Measurements from ENCODE around the gene HDDC2. TPM values are rescaled to one million over a fixed set of nuclear protein-coding genes. Genes with fewer than 3 reads are reported as not detected.
A peak's percentile ranks its signal among the peaks of the same experiment; 100 is the strongest.

Gene HDDC2
- total RNA-seq, 1 experiment from 2014 or later = 69.8 TPM

DNA sequence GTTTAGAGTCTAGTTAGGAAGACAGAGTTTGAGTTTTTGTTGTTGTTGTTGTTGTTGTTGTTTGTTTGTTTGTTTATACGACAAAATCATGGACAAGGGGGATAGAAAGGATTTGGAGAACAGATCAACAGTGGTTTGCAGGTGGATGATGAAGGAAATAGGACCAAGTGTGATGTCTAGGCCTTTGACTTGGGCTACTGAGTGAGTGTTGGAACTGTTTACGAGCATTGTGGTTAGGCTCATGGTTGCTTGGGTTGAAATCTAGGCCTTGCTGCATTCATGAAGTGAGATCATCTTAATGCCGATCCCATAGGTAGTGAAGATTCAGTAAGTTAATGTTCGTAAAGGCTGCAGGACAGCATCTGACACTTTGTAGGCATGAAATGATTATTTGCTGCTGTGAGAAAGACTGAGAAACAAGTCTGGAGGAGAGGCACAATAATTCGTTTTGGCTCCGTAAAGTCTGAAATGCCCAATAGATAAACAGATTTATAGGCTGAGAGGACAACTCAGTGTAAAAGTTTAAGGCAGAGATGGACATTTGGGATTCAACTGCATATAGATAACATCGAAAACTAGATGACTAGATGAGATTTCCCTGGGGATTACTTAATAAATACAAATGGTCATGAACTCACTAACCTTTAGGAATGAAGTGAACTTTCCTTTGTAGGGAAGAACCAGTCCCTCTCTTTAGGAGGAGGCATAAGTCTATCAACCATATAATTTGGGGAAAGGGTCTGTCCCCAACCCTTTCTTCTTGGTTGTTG is 70.0 kb downstream of the HDDC2 start (continued):
- TF ChIP-seq SMAD3 (CRISPR knock-in tag; IDR thresholded peaks at IDR 0.05; ENCODE audit: borderline replicate concordance) = no peak
- no peak for TF ChIP-seq TP53 (CRISPR knock-in tag; IDR thresholded peaks at IDR 0.05)

GRCh38 chr6:125231133-125231532 is 70.6 kb downstream of the HDDC2 start:
- H3K27me3 Mint-ChIP-seq (ENCODE audit: low read depth) = no peaks in the 10 kb centered on the region
- H3K27ac Mint-ChIP-seq = no peak overlapping the region
- peaks cover 13% of the 10 kb centered on the region for H3K4me1 Mint-ChIP-seq
- ChIA-PET POLR2A (no interaction called here), CTCF (no interaction called here)
- H3K36me3 Mint-ChIP-seq = no peaks in the 10 kb centered on the region
- H3K4me3 Mint-ChIP-seq = no peak overlapping the region
- no peak for DNase-seq (ENCODE audit: low spot score)
- peak; percentile 43 for ATAC-seq
- no peaks in the 10 kb centered on the region for H3K9me3 Mint-ChIP-seq
- no peak for TF ChIP-seq MYBL2 (CRISPR knock-in tag; IDR thresholded peaks at IDR 0.05)
- TF ChIP-seq ZNF121 (CRISPR knock-in tag; IDR thresholded peaks at IDR 0.05) = no peak
- TF ChIP-seq ZNF396 (CRISPR knock-in tag; IDR thresholded peaks at IDR 0.05; ENCODE audit: borderline replicate concordance) = no peak
- no peak for TF ChIP-seq EMX1 (CRISPR knock-in tag; IDR thresholded peaks at IDR 0.05)
- TF ChIP-seq ZBTB21 (CRISPR knock-in tag; IDR thresholded peaks at IDR 0.05; ENCODE audit: borderline replicate concordance) = no peak
- TF ChIP-seq ATF3 (CRISPR knock-in tag; conservative IDR thresholded peaks at IDR 0.05) = no peak
- TF ChIP-seq OVOL2 (CRISPR knock-in tag; IDR thresholded peaks at IDR 0.05; ENCODE audit: borderline replicate concordance) = no peak
- no peak for TF ChIP-seq CBFB (CRISPR knock-in tag; IDR thresholded peaks at IDR 0.05; ENCODE audit: low read depth)
- TF ChIP-seq, protein P1, sequence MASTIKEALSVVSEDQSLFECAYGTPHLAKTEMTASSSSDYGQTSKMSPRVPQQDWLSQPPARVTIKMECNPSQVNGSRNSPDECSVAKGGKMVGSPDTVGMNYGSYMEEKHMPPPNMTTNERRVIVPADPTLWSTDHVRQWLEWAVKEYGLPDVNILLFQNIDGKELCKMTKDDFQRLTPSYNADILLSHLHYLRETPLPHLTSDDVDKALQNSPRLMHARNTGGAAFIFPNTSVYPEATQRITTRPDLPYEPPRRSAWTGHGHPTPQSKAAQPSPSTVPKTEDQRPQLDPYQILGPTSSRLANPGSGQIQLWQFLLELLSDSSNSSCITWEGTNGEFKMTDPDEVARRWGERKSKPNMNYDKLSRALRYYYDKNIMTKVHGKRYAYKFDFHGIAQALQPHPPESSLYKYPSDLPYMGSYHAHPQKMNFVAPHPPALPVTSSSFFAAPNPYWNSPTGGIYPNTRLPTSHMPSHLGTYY (CRISPR knock-in tag; IDR thresholded peaks at IDR 0.05) = no peak
- TF ChIP-seq TEAD1 (CRISPR knock-in tag; IDR thresholded peaks at IDR 0.05) = no peak
- TF ChIP-seq, protein P2, sequence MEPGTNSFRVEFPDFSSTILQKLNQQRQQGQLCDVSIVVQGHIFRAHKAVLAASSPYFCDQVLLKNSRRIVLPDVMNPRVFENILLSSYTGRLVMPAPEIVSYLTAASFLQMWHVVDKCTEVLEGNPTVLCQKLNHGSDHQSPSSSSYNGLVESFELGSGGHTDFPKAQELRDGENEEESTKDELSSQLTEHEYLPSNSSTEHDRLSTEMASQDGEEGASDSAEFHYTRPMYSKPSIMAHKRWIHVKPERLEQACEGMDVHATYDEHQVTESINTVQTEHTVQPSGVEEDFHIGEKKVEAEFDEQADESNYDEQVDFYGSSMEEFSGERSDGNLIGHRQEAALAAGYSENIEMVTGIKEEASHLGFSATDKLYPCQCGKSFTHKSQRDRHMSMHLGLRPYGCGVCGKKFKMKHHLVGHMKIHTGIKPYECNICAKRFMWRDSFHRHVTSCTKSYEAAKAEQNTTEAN (CRISPR knock-in tag; IDR thresholded peaks at IDR 0.05) = no peak
- TF ChIP-seq FOXK1 (CRISPR knock-in tag; IDR thresholded peaks at IDR 0.05) = no peak
- no peak for TF ChIP-seq CTCF (IDR thresholded peaks at IDR 0.05)
- no peak for TF ChIP-seq ZNF263 (CRISPR knock-in tag; IDR thresholded peaks at IDR 0.05; ENCODE audit: low read depth)

GRCh38 chr6:125230674-125231073 is 71.1 kb downstream of the HDDC2 start:
- no peak for DNase-seq (ENCODE audit: low spot score)
- H3K27ac Mint-ChIP-seq = no peak overlapping the region
- no peaks in the 10 kb centered on the region for H3K36me3 Mint-ChIP-seq
- ChIA-PET CTCF (no interaction called here), POLR2A (interaction anchor here (0.5 kb wide), 1 partner anchor 28 kb away, joined by 4 read pairs; no protein-coding TSS in a partner anchor)
- ATAC-seq = no peak
- peaks cover 13% of the 10 kb centered on the region for H3K4me1 Mint-ChIP-seq
- no peaks in the 10 kb centered on the region for H3K9me3 Mint-ChIP-seq
- no peak overlapping the region for H3K4me3 Mint-ChIP-seq
- H3K27me3 Mint-ChIP-seq (ENCODE audit: low read depth) = no peaks in the 10 kb centered on the region
- no peak for TF ChIP-seq TEAD4 (CRISPR knock-in tag; IDR thresholded peaks at IDR 0.05)
- no peak for TF ChIP-seq GRHL2 (CRISPR knock-in tag; IDR thresholded peaks at IDR 0.05; ENCODE audit: insufficient replicate concordance, severe bottlenecking)
- TF ChIP-seq ELF4 (CRISPR knock-in tag; IDR thresholded peaks at IDR 0.05; ENCODE audit: low read depth) = no peak
- no peak for TF ChIP-seq NFE2L1 (CRISPR knock-in tag; IDR thresholded peaks at IDR 0.05)
- TF ChIP-seq NR2C2 (CRISPR knock-in tag; IDR thresholded peaks at IDR 0.05) = no peak
- TF ChIP-seq FOXP4 (CRISPR knock-in tag; IDR thresholded peaks at IDR 0.05) = no peak
- TF ChIP-seq, protein P3, sequence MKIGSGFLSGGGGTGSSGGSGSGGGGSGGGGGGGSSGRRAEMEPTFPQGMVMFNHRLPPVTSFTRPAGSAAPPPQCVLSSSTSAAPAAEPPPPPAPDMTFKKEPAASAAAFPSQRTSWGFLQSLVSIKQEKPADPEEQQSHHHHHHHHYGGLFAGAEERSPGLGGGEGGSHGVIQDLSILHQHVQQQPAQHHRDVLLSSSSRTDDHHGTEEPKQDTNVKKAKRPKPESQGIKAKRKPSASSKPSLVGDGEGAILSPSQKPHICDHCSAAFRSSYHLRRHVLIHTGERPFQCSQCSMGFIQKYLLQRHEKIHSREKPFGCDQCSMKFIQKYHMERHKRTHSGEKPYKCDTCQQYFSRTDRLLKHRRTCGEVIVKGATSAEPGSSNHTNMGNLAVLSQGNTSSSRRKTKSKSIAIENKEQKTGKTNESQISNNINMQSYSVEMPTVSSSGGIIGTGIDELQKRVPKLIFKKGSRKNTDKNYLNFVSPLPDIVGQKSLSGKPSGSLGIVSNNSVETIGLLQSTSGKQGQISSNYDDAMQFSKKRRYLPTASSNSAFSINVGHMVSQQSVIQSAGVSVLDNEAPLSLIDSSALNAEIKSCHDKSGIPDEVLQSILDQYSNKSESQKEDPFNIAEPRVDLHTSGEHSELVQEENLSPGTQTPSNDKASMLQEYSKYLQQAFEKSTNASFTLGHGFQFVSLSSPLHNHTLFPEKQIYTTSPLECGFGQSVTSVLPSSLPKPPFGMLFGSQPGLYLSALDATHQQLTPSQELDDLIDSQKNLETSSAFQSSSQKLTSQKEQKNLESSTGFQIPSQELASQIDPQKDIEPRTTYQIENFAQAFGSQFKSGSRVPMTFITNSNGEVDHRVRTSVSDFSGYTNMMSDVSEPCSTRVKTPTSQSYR (CRISPR knock-in tag; IDR thresholded peaks at IDR 0.05) = no peak
